ENCODE results near the gene KCNH1.

DNA sequence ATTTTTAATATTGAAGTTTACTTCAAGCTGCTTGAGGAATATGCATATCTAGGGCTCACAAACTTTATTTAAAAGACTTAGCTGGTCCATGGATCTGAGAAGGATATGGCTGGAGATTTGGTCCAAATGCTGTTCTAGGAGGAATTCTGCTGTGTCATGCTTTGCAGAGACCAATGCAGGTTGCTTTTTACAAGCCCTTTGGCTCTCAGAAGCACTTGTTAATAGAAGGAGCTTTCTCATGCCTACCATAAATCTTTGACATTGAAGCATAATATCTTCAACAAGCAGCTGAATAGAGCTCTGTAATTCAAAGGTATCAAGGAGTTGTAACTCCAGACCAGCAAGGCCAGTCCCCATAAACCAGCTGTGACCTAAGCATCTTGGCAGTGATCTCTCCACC is 506.2 kb downstream of the KCNH1 start:
- TF ChIP-seq, protein P1, sequence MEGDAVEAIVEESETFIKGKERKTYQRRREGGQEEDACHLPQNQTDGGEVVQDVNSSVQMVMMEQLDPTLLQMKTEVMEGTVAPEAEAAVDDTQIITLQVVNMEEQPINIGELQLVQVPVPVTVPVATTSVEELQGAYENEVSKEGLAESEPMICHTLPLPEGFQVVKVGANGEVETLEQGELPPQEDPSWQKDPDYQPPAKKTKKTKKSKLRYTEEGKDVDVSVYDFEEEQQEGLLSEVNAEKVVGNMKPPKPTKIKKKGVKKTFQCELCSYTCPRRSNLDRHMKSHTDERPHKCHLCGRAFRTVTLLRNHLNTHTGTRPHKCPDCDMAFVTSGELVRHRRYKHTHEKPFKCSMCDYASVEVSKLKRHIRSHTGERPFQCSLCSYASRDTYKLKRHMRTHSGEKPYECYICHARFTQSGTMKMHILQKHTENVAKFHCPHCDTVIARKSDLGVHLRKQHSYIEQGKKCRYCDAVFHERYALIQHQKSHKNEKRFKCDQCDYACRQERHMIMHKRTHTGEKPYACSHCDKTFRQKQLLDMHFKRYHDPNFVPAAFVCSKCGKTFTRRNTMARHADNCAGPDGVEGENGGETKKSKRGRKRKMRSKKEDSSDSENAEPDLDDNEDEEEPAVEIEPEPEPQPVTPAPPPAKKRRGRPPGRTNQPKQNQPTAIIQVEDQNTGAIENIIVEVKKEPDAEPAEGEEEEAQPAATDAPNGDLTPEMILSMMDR (IDR thresholded peaks at IDR 0.05): no peak
- no peak for TF ChIP-seq POLR2A (IDR thresholded peaks at IDR 0.05)

All from prostate gland (tissue), 2 donors.